Lower leg skin (tissue), 4 donors: Measurements from ENCODE around the gene ARHGEF11. TPM values are rescaled to one million over a fixed set of nuclear protein-coding genes. Genes with fewer than 3 reads are reported as not detected.

ENCODE experiments used
- DNase-seq, 2 donors: peaks; one replicate each; pipeline ENCODE4 v3.0.0-alpha.2; 2019; ENCODE audit warnings: low spot score in 2 of 2
- H3K4me3 ChIP-seq: fragments of 200-600 bp; sonication (generic); 2 replicates; pipeline ENCODE4 v1.5.1; 2017; ENCODE audit warnings: mild to moderate bottlenecking, low read depth; ENCODE audit not compliant: poor library complexity, severe bottlenecking
- CTCF ChIP-seq, 3 donors: fragments of 450-650 bp; IDR thresholded peaks; one replicate each; pipeline ENCODE4 v1.5.1; 2016; ENCODE audit warnings: antibody characterized with exemption in 3 of 3, mild to moderate bottlenecking in 3 of 3, moderate library complexity in 2 of 3
- POLR2A ChIP-seq, 2 donors: fragments of 450-650 bp; IDR thresholded peaks; one replicate each; pipeline ENCODE4 v1.6.1; 2016 to 2017; ENCODE audit warnings: antibody characterized with exemption in 2 of 2, mild to moderate bottlenecking in 1 of 2, moderate library complexity in 1 of 2
- WGBS, 2 donors: methylation state at CpG; one replicate each; pipeline ENCODE4 v1.1.5; 2018; 5-methylcytosine and 5-hydroxymethylcytosine counted together
- intact Hi-C: fragments of 100-400 bp; cut with DNase I; formaldehyde crosslinking; loops from one replicate; pipeline ENCODE4 v1.15.0; 2023; ENCODE audit warnings: low total_unique reads
- total RNA-seq, 4 donors: library from RNA; depleted of rRNA; stranded (reverse); fragments of >200 nt; gene quantifications; one replicate each; pipeline ENCODE4 v1.1.0, GENCODE V29; 2016

ARHGEF11 gene
- total RNA-seq, 4 donors from 2014 or later = 16.3 to 30.9 (median 27.3) TPM

- DNase-seq = no peak
- no peak overlapping the region for H3K4me3 ChIP-seq
- 61 to 67% methylated on average over 20 to 22 of the region's 23 CpGs for WGBS, 2 donors
- no peak for TF ChIP-seq CTCF (IDR thresholded peaks at IDR 0.05)
- no peak for TF ChIP-seq POLR2A (IDR thresholded peaks at IDR 0.05)
- intact Hi-C loops = no loop called here
Observed at GRCh38 chr1:156901966-156902915, 143.3 kb downstream of the ARHGEF11 start.

- WGBS, 2 donors = 80 to 89% methylated on average over 4 of the region's 4 CpGs
- TF ChIP-seq CTCF (IDR thresholded peaks at IDR 0.05) (no peak), POLR2A (IDR thresholded peaks at IDR 0.05) (no peak)
- intact Hi-C loops = no loop called here
- no peak for DNase-seq
- H3K4me3 ChIP-seq = no peak overlapping the region
Observed at GRCh38 chr1:156901590-156901900, 144.0 kb downstream of the ARHGEF11 start.

GRCh38 chr1:156900896-156901589 is 144.5 kb downstream of the ARHGEF11 start:
- H3K4me3 ChIP-seq = no peak overlapping the region
- WGBS, 2 donors = 71 to 76% methylated on average over 6 of the region's 6 CpGs
- no peak for TF ChIP-seq POLR2A (IDR thresholded peaks at IDR 0.05)
- no peak for TF ChIP-seq CTCF (IDR thresholded peaks at IDR 0.05)
- DNase-seq = no peak
- intact Hi-C loops = no loop called here

- intact Hi-C loops = no loop called here
- 56% methylated on average over 12 of the region's 12 CpGs for WGBS, 2 donors
- TF ChIP-seq CTCF (IDR thresholded peaks at IDR 0.05) = no peak
- no peak for TF ChIP-seq POLR2A (IDR thresholded peaks at IDR 0.05)
- DNase-seq = no peak
- no peak overlapping the region for H3K4me3 ChIP-seq
Observed at GRCh38 chr1:156899956-156900718, 145.4 kb downstream of the ARHGEF11 start.

- WGBS, 2 donors = 73 to 82% methylated on average over 12 of the region's 12 CpGs
- no peak for TF ChIP-seq CTCF (IDR thresholded peaks at IDR 0.05)
- DNase-seq = no peak
- intact Hi-C loops = no loop called here
- H3K4me3 ChIP-seq = no peak overlapping the region
Observed at GRCh38 chr1:156898971-156899664, 146.4 kb downstream of the ARHGEF11 start.
